NCI-H524 (cell line): ENCODE measurements around the gene DISC1.
"Not testable (repeated sequence)": the region's sequence is repeated elsewhere in the genome, so short reads cannot be mapped to it uniquely, and the experiment has no call there.

ENCODE experiments used
- DNase-seq, 2 experiments: peaks; one replicate each; lab custom pipeline; 2025; lab: John Stamatoyannopoulos, UW

The DISC1 gene

DNA sequence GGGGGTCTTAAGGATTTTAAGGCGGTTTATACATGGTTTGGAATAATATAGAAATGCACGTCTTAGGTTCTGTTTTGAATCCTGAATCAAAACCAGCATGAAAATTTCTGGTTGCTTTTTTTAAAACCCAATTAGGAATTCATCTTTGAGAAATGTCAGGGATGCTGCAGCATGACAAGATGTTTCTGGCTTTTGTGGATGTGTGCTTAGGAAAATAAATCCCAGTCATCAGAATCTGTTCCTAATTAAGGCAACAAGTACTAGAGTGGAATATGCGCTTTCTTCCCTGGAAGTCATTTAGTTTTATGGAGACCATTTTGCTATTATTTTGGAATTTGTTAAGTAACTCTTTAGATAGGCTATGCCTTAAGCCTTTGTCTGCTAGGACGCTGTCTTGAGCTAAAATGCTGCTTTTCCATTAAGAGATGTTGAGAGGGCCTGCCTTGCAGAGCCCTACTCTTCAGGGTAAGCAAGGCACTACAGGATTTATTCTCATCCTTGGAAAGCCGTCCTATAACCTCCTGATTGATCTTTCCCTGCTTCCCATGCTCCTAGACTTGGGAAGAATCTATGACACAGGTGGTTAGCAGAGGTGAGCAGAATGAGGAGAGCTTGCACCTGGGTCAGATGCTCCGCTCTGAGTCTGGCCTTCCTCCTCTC lies 332.8 kb downstream of the DISC1 start:
- DNase-seq, result no peak

DNA sequence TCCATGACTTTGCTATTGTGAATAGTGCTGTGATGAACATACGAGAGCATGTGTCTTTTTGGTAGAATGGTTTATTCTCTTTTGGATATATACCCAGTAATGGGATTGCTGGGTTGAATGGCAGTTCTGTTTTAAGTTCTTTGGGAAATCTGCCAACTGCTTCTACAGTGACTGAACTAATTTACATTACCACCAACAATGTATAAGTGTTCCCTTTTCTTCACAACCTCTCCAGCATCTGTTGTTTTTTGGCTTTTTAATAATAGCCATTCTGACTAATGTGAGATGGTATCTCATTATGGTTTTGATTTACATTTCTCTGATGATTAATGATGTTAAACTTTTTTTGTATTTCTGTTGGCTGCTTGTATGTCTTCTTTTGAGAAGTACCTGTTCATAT lies 335.2 kb downstream of the DISC1 start:
- DNase-seq, result peak in 1 of 2 experiments; percentile 25

GRCh38 chr1:231962636-231963035 lies 336.0 kb downstream of the DISC1 start:
- no peak for DNase-seq

- DNase-seq, result no peak
Measured at GRCh38 chr1:231964241-231964640, 337.7 kb downstream of the DISC1 start.

- DNase-seq, result no peak
Measured at GRCh38 chr1:231964961-231965360, 338.4 kb downstream of the DISC1 start.

- no peak for DNase-seq
Measured at GRCh38 chr1:231965615-231966014, 339.0 kb downstream of the DISC1 start.

- DNase-seq, result no peak
Measured at GRCh38 chr1:231966983-231967382, 340.4 kb downstream of the DISC1 start.

GRCh38 chr1:231969076-231969475 lies 342.5 kb downstream of the DISC1 start:
- peak; percentile 6 to 82 for DNase-seq

GRCh38 chr1:231969761-231970160 lies 343.2 kb downstream of the DISC1 start:
- not testable (repeated sequence) for DNase-seq

DNA sequence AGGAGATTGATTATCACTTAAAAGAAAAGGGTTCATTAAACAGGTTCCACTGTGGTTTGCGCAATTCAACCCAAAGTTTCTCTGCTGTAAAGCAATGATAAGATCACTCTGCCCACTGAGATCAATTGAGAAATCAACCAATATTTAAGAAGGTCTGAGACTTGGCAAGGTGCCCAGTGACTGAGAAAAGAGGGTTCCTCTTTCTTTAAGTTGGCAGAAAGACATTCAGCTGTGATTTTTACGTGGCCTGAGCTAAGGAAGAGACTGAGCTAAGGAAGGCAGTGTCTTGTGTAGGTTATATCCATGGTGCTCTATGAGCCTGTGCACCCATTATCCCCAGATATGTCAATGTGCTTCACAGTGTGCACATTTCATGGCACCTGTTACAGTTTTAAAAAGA lies 344.1 kb downstream of the DISC1 start:
- DNase-seq, result no peak

GRCh38 chr1:231971397-231972110 lies 345.0 kb downstream of the DISC1 start:
- no peak for DNase-seq

DNA sequence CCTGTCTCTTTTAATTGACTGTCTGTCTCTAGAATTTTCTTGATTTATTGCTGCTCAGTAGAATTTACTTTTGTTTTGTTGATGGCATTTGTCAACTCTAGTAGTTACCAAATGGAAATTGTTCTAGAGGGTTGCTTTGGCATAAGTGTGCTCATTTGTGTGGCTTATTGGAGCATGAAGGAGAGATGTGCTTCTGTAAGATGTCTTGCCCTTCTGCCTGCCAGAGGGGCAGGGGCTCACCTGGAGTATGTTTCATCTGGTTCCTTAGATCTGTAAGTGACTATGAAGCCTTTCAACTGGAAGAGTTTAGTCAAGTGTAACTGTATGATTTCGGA lies 345.5 kb downstream of the DISC1 start:
- no peak for DNase-seq

DNA sequence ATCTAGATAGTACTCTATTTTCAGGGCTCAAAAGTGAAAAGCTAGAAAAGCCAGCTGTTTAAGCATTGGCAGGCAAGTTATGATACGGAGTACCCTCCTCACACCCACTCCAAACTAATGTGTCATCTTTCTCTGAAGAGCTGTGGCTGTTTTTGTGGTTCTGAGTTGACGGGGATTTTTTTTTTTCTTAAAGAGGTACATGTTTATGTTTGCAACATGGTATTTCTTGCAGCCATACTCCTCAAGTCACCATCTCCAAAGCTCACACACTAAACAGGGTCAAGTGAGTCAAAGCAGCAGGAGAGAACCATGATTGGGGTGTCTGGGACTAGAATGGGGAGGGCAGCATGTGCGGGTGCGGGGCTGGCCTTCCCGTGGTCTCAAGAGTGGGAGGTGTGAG lies 347.2 kb downstream of the DISC1 start:
- DNase-seq, result no peak

DNA sequence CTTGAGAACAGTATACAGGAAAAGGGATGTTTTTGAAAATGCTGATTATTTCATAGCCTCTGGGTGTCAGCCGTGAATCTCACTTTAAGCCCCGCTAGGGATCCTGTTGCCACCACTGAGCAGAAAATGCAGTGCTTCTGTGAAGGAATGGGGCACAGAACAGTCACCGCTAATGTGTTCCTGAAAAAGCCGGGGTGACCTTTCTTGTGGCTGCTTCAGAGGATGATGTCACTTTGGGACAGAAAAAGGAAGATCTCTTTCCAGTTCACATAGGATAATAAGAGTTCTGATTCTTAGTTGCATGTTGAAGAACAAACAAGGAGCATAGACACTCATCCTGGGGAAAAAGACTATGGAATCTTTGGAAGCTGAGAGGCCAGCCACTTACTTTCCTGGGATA lies 349.6 kb downstream of the DISC1 start:
- DNase-seq, result no peak

GRCh38 chr1:231981675-231982074 lies 355.1 kb downstream of the DISC1 start:
- no peak for DNase-seq

- DNase-seq, result no peak
Measured at GRCh38 chr1:231982871-231983587, 356.4 kb downstream of the DISC1 start.

GRCh38 chr1:231983588-231984193 lies 357.1 kb downstream of the DISC1 start:
- no peak for DNase-seq

- no peak for DNase-seq
Measured at GRCh38 chr1:231985296-231986023, 358.9 kb downstream of the DISC1 start.

- DNase-seq, result no peak
Measured at GRCh38 chr1:231986631-231987336, 360.2 kb downstream of the DISC1 start.

GRCh38 chr1:231990388-231990787 lies 363.8 kb downstream of the DISC1 start:
- DNase-seq, result no peak

DNA sequence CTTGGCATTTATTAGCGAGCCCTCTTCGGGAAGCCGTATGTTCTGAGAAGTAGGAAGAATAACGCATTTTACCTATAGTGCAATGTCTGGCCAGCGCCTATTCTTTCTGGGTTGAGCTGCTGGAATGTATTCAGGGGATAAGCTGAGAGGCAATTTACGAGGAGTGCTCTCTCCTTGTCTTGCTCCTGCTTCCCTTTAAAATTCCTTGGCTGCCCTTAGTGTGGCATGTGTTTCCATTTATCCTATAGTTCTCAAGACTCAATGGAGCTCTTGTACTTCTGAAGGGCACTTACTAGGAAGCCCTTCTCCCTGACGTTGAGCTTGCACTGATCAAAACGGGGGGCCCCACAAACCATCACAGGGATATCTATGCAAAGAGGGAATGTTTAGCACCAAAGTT lies 364.6 kb downstream of the DISC1 start:
- DNase-seq, result no peak
